ENCODE results near the gene RGS5.

Gene RGS5

GRCh38 chr1:163211667-163212066 lies 9.0 kb upstream of the RGS5 start:
- no peak overlapping the region for H3K4me2 ChIP-seq (ENCODE audit: low read depth, low read length)
- no peak overlapping the region for H3K4me3 ChIP-seq (ENCODE audit: low read length)
- H3K27me3 ChIP-seq (replicated peaks; ENCODE audit: insufficient read depth, low read length), result no peaks in the 10 kb centered on the region
- H3K4me1 ChIP-seq (ENCODE audit: low read length), result no peaks in the 10 kb centered on the region
- no peaks in the 10 kb centered on the region for H4K20me1 ChIP-seq (ENCODE audit: insufficient read depth, low read length)
- no peaks in the 10 kb centered on the region for H3K36me3 ChIP-seq (replicated peaks; ENCODE audit: insufficient read depth, low read length)
- DNase-seq, result no peak
- H2AFZ ChIP-seq (ENCODE audit: low read length), result no peak overlapping the region
- H3K27ac ChIP-seq (ENCODE audit: low read length), result no peak overlapping the region
- TF ChIP-seq EZH2phosphoT487 (IDR thresholded peaks at IDR 0.05; ENCODE audit: low read length) (no peak), EZH2 (optimal IDR thresholded peaks at IDR 0.05; ENCODE audit: low read depth, low read length) (no peak), CTCF (IDR thresholded peaks at IDR 0.05; ENCODE audit: low read length) (no peak)
- no peaks in the 10 kb centered on the region for H3F3A ChIP-seq (ENCODE audit: insufficient read depth, low read length)
- H3K9me3 ChIP-seq (replicated peaks; ENCODE audit: insufficient read depth, low read length), result no peaks in the 10 kb centered on the region
- H3K79me2 ChIP-seq (ENCODE audit: low read length), result no peaks in the 10 kb centered on the region
- no peak overlapping the region for H3K9ac ChIP-seq (ENCODE audit: low read length)
- no peaks in the 10 kb centered on the region for H3K9me2 ChIP-seq (replicated peaks; ENCODE audit: insufficient read depth, low read length)

DNA sequence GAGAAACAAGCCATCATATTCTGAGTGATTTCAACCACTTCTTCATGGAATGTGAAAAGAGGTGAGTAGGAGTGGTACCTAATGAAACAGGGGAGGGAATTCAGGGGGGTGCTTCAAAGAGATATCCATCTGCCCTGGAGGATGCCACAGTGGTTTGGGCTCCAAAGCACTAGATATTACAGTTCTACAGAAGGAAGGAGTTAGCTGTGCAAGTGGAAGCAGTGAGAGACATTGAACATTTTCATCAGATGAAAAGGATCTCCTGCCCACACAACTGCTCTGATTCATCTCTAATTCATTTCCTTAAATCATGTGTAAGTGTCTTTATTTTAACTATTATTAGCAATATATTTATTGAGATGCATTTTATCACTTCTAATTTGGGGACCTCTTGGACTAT lies 2.8 kb upstream of the RGS5 start:
- Histone ChIP-seq H3K9me3 (replicated peaks; ENCODE audit: insufficient read depth, low read length) (no peaks in the 10 kb centered on the region), H3K4me1 (ENCODE audit: low read length) (no peaks in the 10 kb centered on the region), H3F3A (ENCODE audit: insufficient read depth, low read length) (no peaks in the 10 kb centered on the region), H3K79me2 (ENCODE audit: low read length) (no peaks in the 10 kb centered on the region), H3K9me2 (replicated peaks; ENCODE audit: insufficient read depth, low read length) (no peaks in the 10 kb centered on the region), H3K4me2 (ENCODE audit: low read depth, low read length) (no peak overlapping the region), H3K27ac (ENCODE audit: low read length) (no peak overlapping the region), H3K27me3 (replicated peaks; ENCODE audit: insufficient read depth, low read length) (no peaks in the 10 kb centered on the region), H3K4me3 (ENCODE audit: low read length) (no peak overlapping the region), H2AFZ (ENCODE audit: low read length) (no peak overlapping the region), H3K9ac (ENCODE audit: low read length) (no peak overlapping the region), H3K36me3 (replicated peaks; ENCODE audit: insufficient read depth, low read length) (no peaks in the 10 kb centered on the region), H4K20me1 (ENCODE audit: insufficient read depth, low read length) (no peaks in the 10 kb centered on the region)
- no peak for TF ChIP-seq CTCF (IDR thresholded peaks at IDR 0.05; ENCODE audit: low read length)
- no peak for TF ChIP-seq EZH2phosphoT487 (IDR thresholded peaks at IDR 0.05; ENCODE audit: low read length)
- DNase-seq, result no peak

DNA sequence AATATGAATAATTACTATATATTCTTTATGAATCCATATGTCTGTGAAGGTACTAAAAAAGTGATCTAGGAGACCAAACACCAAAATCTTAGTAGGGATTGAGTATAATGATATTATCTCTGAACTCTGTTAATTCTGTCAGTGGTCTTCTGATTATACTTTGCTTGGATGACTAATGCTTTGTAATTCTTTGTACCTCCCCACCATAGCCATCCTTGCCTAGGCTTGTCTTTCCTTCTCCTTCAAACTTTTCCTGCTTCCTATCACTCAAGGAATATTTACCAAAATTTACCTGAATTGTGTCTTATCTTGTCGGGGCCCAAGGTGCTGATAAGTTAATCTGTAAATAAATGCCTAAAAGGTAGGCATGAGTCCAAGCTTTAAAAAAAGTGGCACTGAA lies 845 bp upstream of the RGS5 start:
- Histone ChIP-seq H3F3A (ENCODE audit: insufficient read depth, low read length) (no peaks in the 10 kb centered on the region), H3K9ac (ENCODE audit: low read length) (no peak overlapping the region), H3K27me3 (replicated peaks; ENCODE audit: insufficient read depth, low read length) (no peaks in the 10 kb centered on the region), H3K9me3 (replicated peaks; ENCODE audit: insufficient read depth, low read length) (no peaks in the 10 kb centered on the region), H3K27ac (ENCODE audit: low read length) (no peak overlapping the region), H3K4me3 (ENCODE audit: low read length) (no peak overlapping the region), H3K79me2 (ENCODE audit: low read length) (no peaks in the 10 kb centered on the region), H3K4me2 (ENCODE audit: low read depth, low read length) (no peak overlapping the region), H3K9me2 (replicated peaks; ENCODE audit: insufficient read depth, low read length) (no peaks in the 10 kb centered on the region), H4K20me1 (ENCODE audit: insufficient read depth, low read length) (no peaks in the 10 kb centered on the region), H2AFZ (ENCODE audit: low read length) (no peak overlapping the region), H3K36me3 (replicated peaks; ENCODE audit: insufficient read depth, low read length) (no peaks in the 10 kb centered on the region), H3K4me1 (ENCODE audit: low read length) (no peaks in the 10 kb centered on the region)
- no peak for DNase-seq
- no peak for TF ChIP-seq CTCF (IDR thresholded peaks at IDR 0.05; ENCODE audit: low read length)
- no peak for TF ChIP-seq EZH2phosphoT487 (IDR thresholded peaks at IDR 0.05; ENCODE audit: low read length)
- no peak for TF ChIP-seq EZH2 (optimal IDR thresholded peaks at IDR 0.05; ENCODE audit: low read depth, low read length)
